ENCODE data around the gene LAMA2. TPM values are rescaled to one million over a fixed set of nuclear protein-coding genes. Genes with fewer than 3 reads are reported as not detected.
"Not testable (repeated sequence)": the region's sequence is repeated elsewhere in the genome, so short reads cannot be mapped to it uniquely, and the experiment has no call there.

Gene LAMA2
- total RNA-seq, 4 donors from 2014 or later = 97.3 to 509 (median 200) TPM

DNA sequence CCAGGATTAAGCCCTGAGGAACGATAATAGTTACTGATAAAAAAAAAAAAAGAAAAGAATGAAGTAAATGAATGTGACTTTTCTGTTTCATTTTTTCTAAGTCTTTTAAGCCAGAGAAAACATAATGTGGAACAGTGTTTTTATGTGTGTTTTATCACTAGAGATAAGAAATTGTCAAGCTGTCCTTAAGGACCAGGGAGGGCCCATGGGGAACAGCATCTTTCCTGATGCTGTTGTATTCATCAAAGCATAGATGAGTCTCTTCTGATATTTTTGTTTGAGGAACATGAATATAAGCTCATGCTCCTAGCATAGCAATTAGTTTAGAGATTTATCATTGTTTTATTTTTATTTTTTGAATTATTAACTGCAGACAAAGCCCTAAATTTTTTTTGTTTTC is 150.2 kb downstream of the LAMA2 start:
- TF ChIP-seq, protein P1, sequence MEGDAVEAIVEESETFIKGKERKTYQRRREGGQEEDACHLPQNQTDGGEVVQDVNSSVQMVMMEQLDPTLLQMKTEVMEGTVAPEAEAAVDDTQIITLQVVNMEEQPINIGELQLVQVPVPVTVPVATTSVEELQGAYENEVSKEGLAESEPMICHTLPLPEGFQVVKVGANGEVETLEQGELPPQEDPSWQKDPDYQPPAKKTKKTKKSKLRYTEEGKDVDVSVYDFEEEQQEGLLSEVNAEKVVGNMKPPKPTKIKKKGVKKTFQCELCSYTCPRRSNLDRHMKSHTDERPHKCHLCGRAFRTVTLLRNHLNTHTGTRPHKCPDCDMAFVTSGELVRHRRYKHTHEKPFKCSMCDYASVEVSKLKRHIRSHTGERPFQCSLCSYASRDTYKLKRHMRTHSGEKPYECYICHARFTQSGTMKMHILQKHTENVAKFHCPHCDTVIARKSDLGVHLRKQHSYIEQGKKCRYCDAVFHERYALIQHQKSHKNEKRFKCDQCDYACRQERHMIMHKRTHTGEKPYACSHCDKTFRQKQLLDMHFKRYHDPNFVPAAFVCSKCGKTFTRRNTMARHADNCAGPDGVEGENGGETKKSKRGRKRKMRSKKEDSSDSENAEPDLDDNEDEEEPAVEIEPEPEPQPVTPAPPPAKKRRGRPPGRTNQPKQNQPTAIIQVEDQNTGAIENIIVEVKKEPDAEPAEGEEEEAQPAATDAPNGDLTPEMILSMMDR (IDR thresholded peaks at IDR 0.05) = no peak
- no peak for DNase-seq (ENCODE audit: low spot score)
- no peak for ATAC-seq (ENCODE audit: low FRiP score)

DNA sequence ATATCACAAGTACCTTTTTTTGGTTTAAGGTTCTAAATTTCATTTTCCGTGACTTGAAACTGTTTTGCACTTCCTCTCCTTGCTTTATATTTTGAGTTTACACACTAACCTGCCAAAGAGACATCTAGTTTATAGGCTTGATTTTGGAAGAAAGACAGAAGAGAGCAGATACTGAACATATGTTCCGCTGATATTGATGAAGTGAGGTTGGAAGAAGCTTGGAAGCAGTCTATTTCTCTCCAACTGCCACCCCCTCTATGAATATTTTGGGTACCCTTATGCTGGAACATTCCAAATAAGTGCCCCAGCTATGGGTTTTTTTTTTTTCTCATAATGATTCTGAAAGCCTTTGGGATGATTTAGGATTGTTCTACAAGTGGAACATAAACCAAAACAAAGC is 150.6 kb downstream of the LAMA2 start:
- ATAC-seq (ENCODE audit: low FRiP score) (no peak), DNase-seq (ENCODE audit: low spot score) (no peak)
- TF ChIP-seq, protein P1 (IDR thresholded peaks at IDR 0.05) = no peak

DNA sequence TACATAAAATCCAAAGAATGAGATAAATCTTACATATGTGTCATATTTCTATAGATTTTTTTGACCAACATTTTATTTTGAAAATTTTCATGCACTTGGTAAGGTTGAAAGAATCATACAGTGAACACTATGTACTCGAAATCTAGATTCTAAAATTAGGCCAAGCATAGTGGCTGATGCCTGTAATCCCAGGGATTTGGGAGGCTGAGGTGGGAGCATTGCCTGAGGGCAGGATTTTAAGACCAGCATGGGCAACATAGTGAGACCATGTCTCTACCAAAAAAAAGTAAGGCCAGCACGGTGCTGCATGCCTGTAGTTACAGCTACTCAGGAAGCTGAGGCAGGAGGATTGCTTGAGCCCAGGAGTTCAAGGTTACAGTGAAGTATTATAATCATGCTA is 158.6 kb downstream of the LAMA2 start:
- no peak for ATAC-seq (ENCODE audit: low FRiP score)
- TF ChIP-seq, protein P1 (IDR thresholded peaks at IDR 0.05) = no peak
- DNase-seq (ENCODE audit: low spot score) = no peak

DNA sequence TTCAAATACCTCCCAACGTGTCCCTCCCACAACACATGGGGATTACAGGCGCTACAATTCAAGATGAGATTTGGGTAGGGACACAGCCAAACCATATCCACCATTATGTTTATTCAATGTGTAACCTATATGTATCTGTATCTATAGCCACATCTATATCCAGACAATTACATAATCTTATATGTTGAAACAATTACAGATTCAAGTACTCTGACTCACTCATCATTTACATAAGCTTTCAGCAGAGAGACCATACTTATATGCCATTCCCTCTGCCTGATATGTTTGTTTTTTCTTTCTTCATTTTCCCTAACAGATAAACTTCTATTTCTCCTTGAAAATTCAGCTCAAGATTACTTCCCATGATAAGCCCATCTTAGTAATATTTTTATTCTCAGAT is 163.6 kb downstream of the LAMA2 start:
- TF ChIP-seq, protein P1 (IDR thresholded peaks at IDR 0.05) = no peak
- ATAC-seq (ENCODE audit: low FRiP score) = no peak
- DNase-seq (ENCODE audit: low spot score) = no peak

DNA sequence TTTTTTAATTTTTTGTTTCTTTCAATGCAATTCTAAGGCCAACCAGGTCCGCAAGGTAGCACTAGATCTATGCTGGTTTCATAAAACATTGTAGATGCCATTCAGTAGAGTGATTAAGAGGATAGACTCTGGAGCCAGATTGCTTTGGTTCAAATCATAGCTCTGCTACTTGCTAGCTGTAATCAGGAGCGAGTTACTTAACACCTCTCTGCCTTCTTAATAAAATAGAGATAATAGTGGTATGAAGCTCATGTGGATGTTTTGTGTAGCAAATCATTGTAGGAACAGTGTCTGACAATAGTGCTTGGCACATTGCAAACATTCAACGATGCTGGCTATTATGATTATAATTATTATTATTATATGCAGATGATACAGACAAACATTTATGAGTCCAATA is 164.9 kb downstream of the LAMA2 start:
- TF ChIP-seq, protein P1 (IDR thresholded peaks at IDR 0.05) = no peak
- DNase-seq (ENCODE audit: low spot score) = no peak
- ATAC-seq (ENCODE audit: low FRiP score) = no peak

DNA sequence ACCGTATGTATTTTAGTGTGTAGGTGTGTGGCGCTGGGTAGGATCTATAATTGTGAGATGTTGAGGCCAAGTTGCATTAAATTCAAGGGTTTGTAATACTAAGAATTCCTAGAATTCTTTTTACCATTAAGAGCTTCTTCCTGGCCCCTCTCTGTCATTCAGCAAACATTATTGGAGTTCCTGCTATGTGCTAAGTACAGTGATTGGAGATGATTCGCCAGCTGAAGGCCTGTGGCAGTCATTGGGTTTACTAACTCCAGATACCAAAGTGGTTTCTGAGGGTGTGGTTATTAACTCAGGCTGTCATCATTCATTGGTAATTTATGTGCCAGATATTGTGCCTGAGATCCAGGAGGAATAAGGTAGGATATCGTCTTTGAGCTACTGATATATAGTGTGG is 167.1 kb downstream of the LAMA2 start:
- ATAC-seq (ENCODE audit: low FRiP score) = no peak
- TF ChIP-seq, protein P1 (IDR thresholded peaks at IDR 0.05) = no peak
- DNase-seq (ENCODE audit: low spot score) = no peak

DNA sequence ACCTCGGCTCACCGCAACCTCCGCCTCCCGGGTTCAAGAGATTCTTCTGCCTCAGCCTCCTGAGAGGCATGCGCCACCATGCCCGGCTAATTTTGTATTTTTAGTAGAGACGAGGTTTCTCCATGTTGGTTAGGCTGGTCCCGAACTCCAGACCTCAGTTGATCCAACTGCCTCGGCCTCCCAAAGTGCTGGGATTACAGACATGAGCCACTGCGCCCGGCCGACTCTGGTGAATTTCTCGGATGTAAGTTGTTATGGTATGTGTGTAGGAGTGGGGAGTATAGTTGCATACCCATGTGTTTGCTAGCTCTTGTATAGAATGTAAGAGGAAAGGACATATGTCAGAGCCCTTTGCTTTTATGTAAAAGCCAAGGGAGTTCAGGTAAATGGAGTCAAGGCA is 170.2 kb downstream of the LAMA2 start:
- ATAC-seq (ENCODE audit: low FRiP score); DNase-seq (ENCODE audit: low spot score): not testable (repeated sequence)

DNA sequence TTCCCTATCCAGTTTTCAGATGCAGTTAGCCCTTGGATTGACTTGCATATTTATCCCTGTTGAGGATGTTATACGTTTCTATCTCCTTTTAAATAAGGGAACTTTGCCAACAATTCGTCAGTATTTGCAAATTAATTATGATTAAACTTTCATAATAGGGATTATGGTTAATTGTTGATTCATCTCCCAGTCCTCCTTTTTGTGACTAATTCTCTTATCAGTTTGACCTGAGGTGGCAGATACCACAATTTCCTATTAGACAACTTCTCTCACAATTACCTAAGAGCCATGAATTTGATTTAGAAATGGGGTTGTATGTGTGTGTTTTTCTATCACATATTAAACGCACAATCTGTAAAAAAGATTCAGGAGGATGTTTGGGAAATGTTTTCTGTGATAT is 172.9 kb downstream of the LAMA2 start:
- no peak for DNase-seq (ENCODE audit: low spot score)
- TF ChIP-seq, protein P1 (IDR thresholded peaks at IDR 0.05) = no peak
- no peak for ATAC-seq (ENCODE audit: low FRiP score)

All from omental fat pad (tissue), 4 donors.